ENCODE measurements around the gene IGF2.

Gene IGF2

DNA sequence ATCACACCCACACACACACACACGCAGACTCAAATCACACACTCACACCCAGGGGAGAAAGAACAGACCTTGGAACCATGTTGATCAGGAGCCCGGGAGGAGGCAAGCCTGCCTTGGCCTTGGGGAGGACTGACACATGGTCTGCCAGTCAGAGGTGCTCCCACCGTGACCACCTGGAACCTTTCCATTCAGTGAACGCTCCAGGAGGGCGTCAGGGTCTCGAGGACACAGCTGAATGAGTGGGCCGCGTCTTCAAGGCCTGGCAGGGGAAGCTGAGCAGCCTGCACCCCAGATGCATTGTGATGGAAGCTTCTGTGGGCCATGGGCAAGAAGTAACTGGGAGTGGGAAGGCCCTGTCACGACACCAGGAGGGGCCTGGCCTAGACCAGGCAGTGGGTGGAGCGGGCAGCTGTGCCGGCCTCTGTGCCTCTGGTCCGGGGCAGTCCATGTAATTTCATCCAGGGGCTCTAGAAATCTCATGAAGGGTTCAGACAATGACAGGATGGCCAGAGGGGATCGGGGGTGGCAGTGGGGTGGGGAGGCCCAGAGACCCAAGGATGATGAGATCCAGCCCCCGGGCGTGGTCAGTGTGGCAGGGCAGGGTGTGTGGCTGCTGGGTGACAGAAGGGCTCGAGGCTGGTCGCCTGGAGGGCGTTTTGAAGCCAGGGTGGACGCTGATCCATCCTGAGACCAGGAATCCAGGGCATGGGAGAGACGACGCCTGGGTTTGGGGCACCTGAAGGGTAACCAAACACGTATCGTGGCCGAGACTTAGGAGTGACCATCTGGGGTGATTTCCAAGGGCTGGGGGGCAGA, 53.7 kb downstream of the IGF2 start:
- ChIA-PET CTCF (no interaction called here), POLR2A (no interaction called here)
- no peak for DNase-seq (ENCODE audit: low read depth, low spot score)
- TF ChIP-seq, protein P1, sequence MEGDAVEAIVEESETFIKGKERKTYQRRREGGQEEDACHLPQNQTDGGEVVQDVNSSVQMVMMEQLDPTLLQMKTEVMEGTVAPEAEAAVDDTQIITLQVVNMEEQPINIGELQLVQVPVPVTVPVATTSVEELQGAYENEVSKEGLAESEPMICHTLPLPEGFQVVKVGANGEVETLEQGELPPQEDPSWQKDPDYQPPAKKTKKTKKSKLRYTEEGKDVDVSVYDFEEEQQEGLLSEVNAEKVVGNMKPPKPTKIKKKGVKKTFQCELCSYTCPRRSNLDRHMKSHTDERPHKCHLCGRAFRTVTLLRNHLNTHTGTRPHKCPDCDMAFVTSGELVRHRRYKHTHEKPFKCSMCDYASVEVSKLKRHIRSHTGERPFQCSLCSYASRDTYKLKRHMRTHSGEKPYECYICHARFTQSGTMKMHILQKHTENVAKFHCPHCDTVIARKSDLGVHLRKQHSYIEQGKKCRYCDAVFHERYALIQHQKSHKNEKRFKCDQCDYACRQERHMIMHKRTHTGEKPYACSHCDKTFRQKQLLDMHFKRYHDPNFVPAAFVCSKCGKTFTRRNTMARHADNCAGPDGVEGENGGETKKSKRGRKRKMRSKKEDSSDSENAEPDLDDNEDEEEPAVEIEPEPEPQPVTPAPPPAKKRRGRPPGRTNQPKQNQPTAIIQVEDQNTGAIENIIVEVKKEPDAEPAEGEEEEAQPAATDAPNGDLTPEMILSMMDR (IDR thresholded peaks at IDR 0.05; ENCODE audit: insufficient read depth, low read length, missing control alignments) = no peak
- no peak overlapping the region for H3K4me3 ChIP-seq (ENCODE audit: low read depth, low read length)

DNA sequence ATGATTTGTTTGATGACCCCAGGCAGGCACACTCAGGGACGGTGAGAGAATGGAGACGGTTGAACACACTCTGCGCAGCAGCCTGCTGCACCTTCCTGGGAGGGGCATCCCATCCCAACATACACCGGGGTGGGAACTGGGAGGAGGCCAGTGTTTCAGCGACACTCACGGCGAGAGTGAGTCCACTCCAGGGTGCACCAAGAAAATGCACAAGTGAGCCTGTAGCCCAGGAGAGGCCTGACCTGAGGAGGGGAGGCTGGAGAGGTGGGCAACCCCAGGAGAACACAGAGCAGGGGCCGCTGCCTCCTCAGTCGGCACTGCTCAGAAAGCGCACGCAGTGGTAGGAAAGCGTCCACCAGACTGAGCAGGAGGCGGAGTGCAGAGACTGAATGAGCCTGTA, 54.5 kb downstream of the IGF2 start:
- no peak overlapping the region for H3K4me3 ChIP-seq (ENCODE audit: low read depth, low read length)
- ChIA-PET CTCF (no interaction called here), POLR2A (no interaction called here)
- TF ChIP-seq, protein P1 (IDR thresholded peaks at IDR 0.05; ENCODE audit: insufficient read depth, low read length, missing control alignments) = no peak
- no peak for DNase-seq (ENCODE audit: low read depth, low spot score)

Data from AG04449 (cell line).